Upper lobe of right lung (tissue), 1 donor: ENCODE measurements around the gene CUL3. TPM values are rescaled to one million over a fixed set of nuclear protein-coding genes. Genes with fewer than 3 reads are reported as not detected.
A peak's percentile ranks its signal among the peaks of the same experiment; 100 is the strongest.

Experiments
- ATAC-seq: fragments of 200-7000 bp; cut with Tn5 transposase; one replicate; pipeline ENCODE4 v1.9.1; 2020; ENCODE audit warnings: mild to moderate bottlenecking, moderate library complexity
- DNase-seq: peaks from one replicate; pipeline ENCODE4 v3.0.0-alpha.2; 2020
- H3K27ac ChIP-seq: fragments of 200-600 bp; one replicate; pipeline ENCODE4 v1.8.0; 2022
- H3K27me3 ChIP-seq: fragments of 200-600 bp; one replicate; pipeline ENCODE4 v1.8.0; 2022; ENCODE audit warnings: mild to moderate bottlenecking
- H3K36me3 ChIP-seq: fragments of 200-600 bp; one replicate; pipeline ENCODE4 v1.8.0; 2022
- H3K4me1 ChIP-seq: fragments of 200-600 bp; one replicate; pipeline ENCODE4 v1.8.0; 2022
- H3K4me3 ChIP-seq: fragments of 200-600 bp; one replicate; pipeline ENCODE4 v1.8.0; 2022; ENCODE audit warnings: mild to moderate bottlenecking
- H3K9me3 ChIP-seq: fragments of 200-600 bp; one replicate; pipeline ENCODE4 v1.8.0; 2022
- intact Hi-C: fragments of 100-400 bp; cut with DNase I; formaldehyde crosslinking; loops from one replicate; pipeline ENCODE4 v1.11.0; 2022
- total RNA-seq: library from RNA; stranded (reverse); fragmentation: NEBNext Ultra II Directional; extraction: Animal tissue kit (Norgen Biotek cat#: 25700); gene quantifications from one replicate; pipeline ENCODE4 v1.2.1, GENCODE V29; 2021
- TF ChIP-seq, protein P1 (sequence below): fragments of 200-600 bp; IDR thresholded peaks from one replicate; pipeline ENCODE4 v1.8.0; 2022; ENCODE audit warnings: antibody characterized with exemption
- donor health status: DM: no; HTN: yes; CAD: no; lungs with severe emphysema.

The CUL3 gene
- total RNA-seq, 1 donor from 2014 or later: 80.6 TPM

DNA sequence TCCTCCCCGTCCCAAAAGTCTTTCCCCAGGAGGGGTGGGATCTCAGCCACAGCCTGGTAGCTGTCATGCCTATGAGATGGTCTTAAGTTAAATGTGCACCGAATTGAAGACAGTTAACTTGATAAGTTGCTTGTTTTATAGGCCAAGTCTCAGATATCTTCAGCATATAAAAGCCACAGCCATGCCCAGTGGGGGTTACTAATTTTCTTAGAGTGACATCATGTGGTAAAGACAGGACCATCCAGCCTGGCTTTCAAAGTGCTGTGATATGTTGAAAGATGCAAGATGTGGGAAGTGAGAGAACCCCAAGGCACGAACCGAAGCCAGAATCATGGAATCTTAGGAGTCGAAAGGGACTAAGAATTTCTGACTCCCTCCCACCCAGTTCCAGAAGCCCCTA lies 141.1 kb downstream of the CUL3 start:
- H3K27ac ChIP-seq: no peak overlapping the region
- H3K9me3 ChIP-seq: no peaks in the 10 kb centered on the region
- H3K36me3 ChIP-seq: no peaks in the 10 kb centered on the region
- DNase-seq (no peak), ATAC-seq (no peak)
- H3K27me3 ChIP-seq: no peaks in the 10 kb centered on the region
- intact Hi-C loops: no loop called here
- TF ChIP-seq, protein P1, sequence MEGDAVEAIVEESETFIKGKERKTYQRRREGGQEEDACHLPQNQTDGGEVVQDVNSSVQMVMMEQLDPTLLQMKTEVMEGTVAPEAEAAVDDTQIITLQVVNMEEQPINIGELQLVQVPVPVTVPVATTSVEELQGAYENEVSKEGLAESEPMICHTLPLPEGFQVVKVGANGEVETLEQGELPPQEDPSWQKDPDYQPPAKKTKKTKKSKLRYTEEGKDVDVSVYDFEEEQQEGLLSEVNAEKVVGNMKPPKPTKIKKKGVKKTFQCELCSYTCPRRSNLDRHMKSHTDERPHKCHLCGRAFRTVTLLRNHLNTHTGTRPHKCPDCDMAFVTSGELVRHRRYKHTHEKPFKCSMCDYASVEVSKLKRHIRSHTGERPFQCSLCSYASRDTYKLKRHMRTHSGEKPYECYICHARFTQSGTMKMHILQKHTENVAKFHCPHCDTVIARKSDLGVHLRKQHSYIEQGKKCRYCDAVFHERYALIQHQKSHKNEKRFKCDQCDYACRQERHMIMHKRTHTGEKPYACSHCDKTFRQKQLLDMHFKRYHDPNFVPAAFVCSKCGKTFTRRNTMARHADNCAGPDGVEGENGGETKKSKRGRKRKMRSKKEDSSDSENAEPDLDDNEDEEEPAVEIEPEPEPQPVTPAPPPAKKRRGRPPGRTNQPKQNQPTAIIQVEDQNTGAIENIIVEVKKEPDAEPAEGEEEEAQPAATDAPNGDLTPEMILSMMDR: no peak
- H3K4me3 ChIP-seq: no peak overlapping the region
- no peaks in the 10 kb centered on the region for H3K4me1 ChIP-seq

DNA sequence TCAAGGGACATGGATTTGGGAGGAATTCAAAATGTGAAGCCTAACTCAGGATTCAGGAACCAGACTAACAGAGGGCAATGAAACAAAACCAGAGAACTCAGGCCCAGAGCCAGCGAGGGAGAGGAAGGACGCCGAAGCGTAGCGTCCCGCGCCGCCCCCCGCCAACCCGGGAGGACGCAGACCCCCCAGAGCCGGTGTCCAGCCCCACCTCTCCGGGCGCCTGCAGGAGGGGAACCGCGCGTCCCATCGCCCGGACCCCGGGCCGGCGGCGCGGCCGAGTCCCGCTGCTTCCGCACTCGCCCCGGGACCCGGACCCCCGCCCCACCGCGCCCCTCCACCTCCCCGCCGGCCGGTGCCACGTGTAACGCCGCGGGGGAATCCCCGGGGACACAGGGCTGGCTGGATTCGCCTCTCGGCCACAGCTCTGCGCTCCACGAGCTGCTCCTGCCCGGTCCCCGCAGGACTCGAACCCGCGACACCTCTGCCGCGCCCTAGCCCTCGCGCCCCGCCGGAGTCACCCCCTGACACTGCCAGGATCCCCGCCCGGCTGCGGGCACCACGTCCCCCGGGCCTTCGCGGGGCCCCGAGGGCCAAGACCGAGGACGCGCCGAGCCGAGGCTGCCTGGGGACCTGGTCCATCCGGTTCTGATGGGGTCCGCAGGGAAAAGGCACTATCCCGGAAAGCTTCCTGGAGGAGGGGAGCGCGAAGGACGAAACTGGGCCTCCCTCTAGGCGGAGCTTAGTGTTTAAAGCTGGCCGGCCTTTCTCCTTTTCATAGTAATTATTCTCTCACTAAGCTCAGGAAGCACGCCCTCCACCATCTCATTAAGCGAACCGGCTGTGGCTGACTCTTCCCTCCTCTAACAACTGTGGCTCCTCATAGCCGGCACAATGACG lies 142.8 kb downstream of the CUL3 start:
- intact Hi-C loops: no loop called here
- TF ChIP-seq, protein P1: no peak
- ATAC-seq (peak; percentile 69), DNase-seq (peak; percentile 64)
- H3K27me3 ChIP-seq: no peaks in the 10 kb centered on the region
- H3K9me3 ChIP-seq: no peaks in the 10 kb centered on the region
- no peaks in the 10 kb centered on the region for H3K36me3 ChIP-seq
- H3K4me1 ChIP-seq: no peaks in the 10 kb centered on the region
- H3K4me3 ChIP-seq: peak overlapping the region; percentile 61
- peak overlapping the region; percentile 30 for H3K27ac ChIP-seq

DNA sequence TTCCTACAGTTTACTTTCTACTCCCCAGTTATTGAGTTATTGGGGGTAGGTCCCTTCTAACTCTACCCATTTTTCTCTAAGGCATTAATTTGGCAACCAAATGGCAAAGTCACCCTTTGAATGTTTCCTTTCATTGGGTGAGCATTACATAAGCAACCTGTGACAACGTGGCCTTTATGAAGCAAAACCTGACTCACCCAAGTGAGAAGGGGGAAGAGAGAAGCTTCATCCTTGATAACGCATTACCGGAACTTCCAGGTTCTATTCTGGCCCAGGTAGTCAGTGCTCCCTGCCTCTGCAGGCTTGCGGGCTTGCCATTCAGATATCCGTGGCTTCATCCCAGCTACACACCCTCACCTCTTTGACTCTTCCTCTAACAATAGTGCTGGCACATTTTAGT lies 144.2 kb downstream of the CUL3 start:
- no peaks in the 10 kb centered on the region for H3K4me1 ChIP-seq
- no peak overlapping the region for H3K4me3 ChIP-seq
- DNase-seq (no peak), ATAC-seq (no peak)
- no peaks in the 10 kb centered on the region for H3K36me3 ChIP-seq
- no peaks in the 10 kb centered on the region for H3K27me3 ChIP-seq
- no peak overlapping the region for H3K27ac ChIP-seq
- TF ChIP-seq, protein P1: no peak
- H3K9me3 ChIP-seq: no peaks in the 10 kb centered on the region
- intact Hi-C loops: no loop called here

DNA sequence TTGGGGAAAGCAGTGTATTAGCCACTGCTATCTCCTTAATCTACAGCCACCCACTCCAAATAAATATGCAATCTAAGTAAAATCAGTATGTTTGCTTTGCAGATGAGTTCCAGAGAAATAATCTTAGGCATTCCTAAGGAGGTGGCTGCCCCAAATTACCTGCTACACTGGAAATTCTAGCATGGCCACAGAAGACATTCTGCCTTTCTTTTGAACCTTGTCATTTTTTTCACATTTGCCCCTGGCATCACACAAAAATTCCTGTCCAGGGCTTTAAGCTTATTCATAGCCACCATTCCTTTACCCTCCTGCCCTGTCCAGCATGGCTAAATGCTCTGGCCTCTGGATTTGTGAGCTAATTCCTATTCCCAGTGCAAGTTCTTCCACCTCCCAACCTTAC lies 146.4 kb downstream of the CUL3 start:
- Histone ChIP-seq H3K27me3 (no peaks in the 10 kb centered on the region), H3K36me3 (no peaks in the 10 kb centered on the region), H3K27ac (no peak overlapping the region), H3K4me1 (no peaks in the 10 kb centered on the region), H3K4me3 (no peak overlapping the region), H3K9me3 (no peaks in the 10 kb centered on the region)
- ATAC-seq: no peak
- DNase-seq: no peak
- intact Hi-C loops: no loop called here
- TF ChIP-seq, protein P1: no peak

DNA sequence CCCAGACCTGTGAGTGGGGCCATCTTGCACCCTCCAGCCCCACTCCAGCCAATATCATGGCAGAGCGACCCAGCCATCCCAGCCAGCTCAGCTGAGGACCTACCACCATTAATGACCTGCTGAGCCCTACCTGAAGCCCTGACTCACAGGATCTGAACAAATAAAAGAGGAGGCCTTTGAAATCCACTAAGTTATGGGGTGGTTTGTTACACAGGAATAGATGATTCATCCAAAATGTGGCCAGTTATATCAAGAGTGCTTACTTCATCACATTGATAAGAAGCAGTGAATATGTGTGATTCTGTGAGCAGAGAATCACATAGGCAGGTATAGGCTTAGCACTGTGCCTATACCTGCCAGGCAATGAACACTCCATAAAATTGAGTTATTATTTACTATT lies 148.5 kb downstream of the CUL3 start:
- ATAC-seq (no peak), DNase-seq (no peak)
- H3K36me3 ChIP-seq: no peaks in the 10 kb centered on the region
- H3K4me3 ChIP-seq: no peak overlapping the region
- TF ChIP-seq, protein P1: no peak
- H3K9me3 ChIP-seq: no peaks in the 10 kb centered on the region
- no peaks in the 10 kb centered on the region for H3K4me1 ChIP-seq
- intact Hi-C loops: no loop called here
- H3K27me3 ChIP-seq: no peaks in the 10 kb centered on the region
- H3K27ac ChIP-seq: no peak overlapping the region
